IMR-90 (cell line): Measurements from ENCODE around the gene ACTC1. TPM values are rescaled to one million over a fixed set of nuclear protein-coding genes. Genes with fewer than 3 reads are reported as not detected.

Source experiments
- ATAC-seq: fragments of 200-7000 bp; cut with Tn5 transposase; 2 replicates; pipeline ENCODE4 v1.9.1; 2020; ENCODE audit warnings: low read depth, mild to moderate bottlenecking, moderate library complexity
- BruUV-seq: library from RNA; stranded (reverse); fragments of 400-500 nt; replicated peaks from 2 replicates; lab custom pipeline; 2021; lab: Mats Ljungman, UMichigan
- CTCF ChIA-PET: fragments of 300-600 bp; formaldehyde crosslinking; extraction: SDS; loops from one replicate; lab custom pipeline; 2021; ENCODE audit warnings: antibody characterized with exemption; lab: Yijun Ruan, JAX
- POLR2A ChIA-PET: fragments of 300-600 bp; sonication (Branson Sonifier 250); formaldehyde crosslinking; loops from one replicate; lab custom pipeline; 2022; ENCODE audit warnings: antibody characterized with exemption; ENCODE audit not compliant: unreplicated experiment; lab: Charles Lee
- DNase-seq: peaks from one replicate; pipeline ENCODE4 v3.0.0; 2013
- H2AFZ ChIP-seq: replicated peaks from 2 replicates; pipeline ENCODE3; 2013; ENCODE audit warnings: low read length, mild to moderate bottlenecking; ENCODE audit not compliant: poor library complexity
- H2AK5ac ChIP-seq: 2 replicates; pipeline ENCODE4 v1.6.1; 2013; ENCODE audit warnings: low read depth, low read length, inconsistent platforms
- H2AK9ac ChIP-seq: replicated peaks from 2 replicates; pipeline ENCODE3; 2013; ENCODE audit warnings: mild to moderate bottlenecking, low read depth, low read length, moderate library complexity; ENCODE audit not compliant: poor library complexity
- H2BK120ac ChIP-seq: 2 replicates; pipeline ENCODE4 v1.6.1; 2013; ENCODE audit warnings: low read depth, low read length, inconsistent platforms
- H2BK15ac ChIP-seq: 3 replicates; pipeline ENCODE4 v1.6.1; 2013; ENCODE audit warnings: low read depth, low read length, inconsistent platforms
- H2BK20ac ChIP-seq: 2 replicates; pipeline ENCODE4 v1.6.1; 2013; ENCODE audit warnings: low read depth, mild to moderate bottlenecking, inconsistent platforms, low read length, moderate library complexity
- H2BK5ac ChIP-seq: 2 replicates; pipeline ENCODE4 v1.6.1; 2013; ENCODE audit warnings: mild to moderate bottlenecking, low read depth, low read length, inconsistent platforms; ENCODE audit not compliant: poor library complexity, severe bottlenecking
- H3K14ac ChIP-seq: replicated peaks from 2 replicates; pipeline ENCODE4 v1.6.1; 2013; ENCODE audit warnings: low read depth, low read length, inconsistent platforms
- H3K18ac ChIP-seq: 2 replicates; pipeline ENCODE4 v1.6.1; 2013; ENCODE audit warnings: low read depth, low read length, control low read depth
- H3K23ac ChIP-seq: 2 replicates; pipeline ENCODE4 v1.6.1; 2013; ENCODE audit warnings: low read depth, low read length, inconsistent platforms
- H3K27ac ChIP-seq: 2 replicates; pipeline ENCODE4 v1.5.1; 2013; ENCODE audit warnings: mild to moderate bottlenecking, control low read depth, low read length; ENCODE audit not compliant: insufficient read depth
- H3K27me3 ChIP-seq: 2 replicates; pipeline ENCODE4 v1.6.1; 2013; ENCODE audit warnings: low read length; ENCODE audit not compliant: control insufficient read depth, insufficient read depth
- H3K36me3 ChIP-seq: 2 replicates; pipeline ENCODE4 v1.6.1; 2013; ENCODE audit warnings: low read length, mixed read lengths; ENCODE audit not compliant: control insufficient read depth, insufficient read depth
- H3K4ac ChIP-seq: 2 replicates; pipeline ENCODE4 v1.6.1; 2013; ENCODE audit warnings: low read depth, low read length, inconsistent platforms
- H3K4me1 ChIP-seq: 2 replicates; pipeline ENCODE4 v1.6.1; 2013; ENCODE audit warnings: low read length, mixed read lengths; ENCODE audit not compliant: control insufficient read depth, insufficient read depth
- H3K4me2 ChIP-seq: 2 replicates; pipeline ENCODE4 v1.6.1; 2013; ENCODE audit warnings: low read depth, mild to moderate bottlenecking, control low read depth, low read length, moderate library complexity
- H3K4me3 ChIP-seq: 2 replicates; pipeline ENCODE4 v1.5.1; 2013; ENCODE audit warnings: low read depth, mild to moderate bottlenecking, control low read depth, low read length, moderate library complexity; ENCODE audit not compliant: insufficient read depth
- H3K56ac ChIP-seq: 2 replicates; pipeline ENCODE4 v1.6.1; 2013; ENCODE audit warnings: low read length, inconsistent platforms; ENCODE audit not compliant: insufficient read depth; ENCODE audit errors: extremely low read depth
- H3K79me1 ChIP-seq, 2 experiments: 2 replicates each; pipeline ENCODE4 v1.6.1; 2013; ENCODE audit warnings: low read length in 2 of 2, inconsistent platforms in 1 of 2, low read depth in 1 of 2
- H3K9ac ChIP-seq: 2 replicates; pipeline ENCODE4 v1.6.1; 2013; ENCODE audit warnings: low read depth, low read length, control low read depth
- H3K9me1 ChIP-seq: 2 replicates; pipeline ENCODE4 v1.6.1; 2013; ENCODE audit warnings: low read length, inconsistent platforms; ENCODE audit not compliant: insufficient read depth
- H3K9me3 ChIP-seq: 2 replicates; pipeline ENCODE4 v1.6.1; 2013; ENCODE audit warnings: low read length; ENCODE audit not compliant: control insufficient read depth, insufficient read depth
- H4K20me1 ChIP-seq: 2 replicates; pipeline ENCODE4 v1.6.1; 2013; ENCODE audit warnings: low read length, inconsistent platforms; ENCODE audit not compliant: insufficient read depth
- H4K5ac ChIP-seq: 2 replicates; pipeline ENCODE4 v1.6.1; 2013; ENCODE audit warnings: mild to moderate bottlenecking, low read depth, low read length, control low read depth
- H4K8ac ChIP-seq, 2 experiments: 2 replicates each; pipeline ENCODE4 v1.6.1; 2013; ENCODE audit warnings: low read depth in 2 of 2, low read length in 2 of 2, control low read depth in 1 of 2, inconsistent platforms in 1 of 2
- H4K91ac ChIP-seq: 2 replicates; pipeline ENCODE4 v1.6.1; 2013; ENCODE audit warnings: low read depth, low read length, inconsistent platforms; ENCODE audit not compliant: insufficient read depth
- CEBPB ChIP-seq: IDR thresholded peaks from 2 replicates; pipeline ENCODE4 v1.6.1; 2012; ENCODE audit warnings: low read depth, low read length, improper control_type of control experiment
- CTCF ChIP-seq: conservative IDR thresholded peaks from 2 replicates; pipeline ENCODE4 v1.5.1; 2012; ENCODE audit warnings: mild to moderate bottlenecking, low read depth, low read length, improper control_type of control experiment
- MAZ ChIP-seq: IDR thresholded peaks from 2 replicates; pipeline ENCODE4 v1.6.1; 2012; ENCODE audit warnings: low read depth, mild to moderate bottlenecking, low read length, improper control_type of control experiment, moderate library complexity, borderline replicate concordance
- MXI1 ChIP-seq: IDR thresholded peaks from 2 replicates; pipeline ENCODE4 v1.6.1; 2012; ENCODE audit warnings: low read depth, mild to moderate bottlenecking, low read length, moderate library complexity, borderline replicate concordance
- POLR2A ChIP-seq: IDR thresholded peaks from 2 replicates; pipeline ENCODE4 v1.6.1; 2012; ENCODE audit warnings: mild to moderate bottlenecking, low read depth, low read length
- RCOR1 ChIP-seq: IDR thresholded peaks from 2 replicates; pipeline ENCODE4 v1.6.1; 2012; ENCODE audit warnings: mild to moderate bottlenecking, low read length, improper control_type of control experiment; ENCODE audit not compliant: insufficient replicate concordance
- SMC3 ChIP-seq: fragments of 150-350 bp; IDR thresholded peaks from 2 replicates; pipeline ENCODE4 v1.6.1; 2016; ENCODE audit warnings: low read depth, mild to moderate bottlenecking, antibody characterized with exemption, low read length, moderate library complexity
- USF2 ChIP-seq: fragments of 150-350 bp; IDR thresholded peaks from 2 replicates; pipeline ENCODE4 v1.6.1; 2017; ENCODE audit warnings: mild to moderate bottlenecking, antibody characterized with exemption, low read length, low read depth
- WGBS, 2 experiments: methylation state at CpG; one replicate each; pipeline versions ENCODE4 v1.1.5 to v1.1.7; 2013; ENCODE audit warnings: missing lambda C conversion rate in 2 of 2; ENCODE audit not compliant: insufficient read length in 1 of 2; ENCODE audit errors: extremely low coverage in 2 of 2; 5-methylcytosine and 5-hydroxymethylcytosine counted together
- dilution Hi-C: fragments of 300-500 bp; cut with HindIII; formaldehyde crosslinking; loops from one replicate; pipeline ENCODE4 v1.14.3; 2018; ENCODE audit warnings: low sequenced_read_pairs; ENCODE audit not compliant: unreplicated experiment
- in situ Hi-C: fragments of 300-500 bp; cut with MboI; formaldehyde crosslinking; loops from 3 replicates; pipeline ENCODE4 v1.14.3; 2019; ENCODE audit warnings: low sequenced_read_pairs, inconsistent platforms, mixed read lengths
- intact Hi-C: fragments of 100-400 bp; cut with micrococcal nuclease; formaldehyde crosslinking; loops from 2 replicates; pipeline ENCODE4 v1.10.0; 2022
- polyA plus RNA-seq, 3 experiments: library from polyadenylated mRNA; depleted of rRNA; stranded (reverse); fragments of >200 nt; gene quantifications; 2 replicates each; pipeline ENCODE4 v1.2.3, GENCODE V29; 2012; ENCODE audit warnings: low replicate concordance in 1 of 3
- total RNA-seq: library from RNA; depleted of rRNA; stranded (reverse); fragments of >200 nt; gene quantifications from 2 replicates; pipeline ENCODE4 v1.2.3, GENCODE V29; 2012

ACTC1 gene
- total and polyA plus RNA-seq, 2 of the 4 experiments (the other 2 are of a cell fraction): 1.1 to 2.8 TPM

- POLR2A ChIA-PET: no interaction called here
- Histone ChIP-seq H2AK9ac (peak overlapping the region; percentile 89), H3K4me2 (peak overlapping the region; percentile 73; the same call in 1 of the 2 replicates), H2AK5ac (peak overlapping the region; percentile 37; the same call in 1 of the 2 replicates), H3K4me3 (no peak overlapping the region), H2BK20ac (no peak overlapping the region), H3K4ac (peak overlapping the region; percentile 66), H3K36me3 (no peaks in the 10 kb centered on the region), H3K27ac (no peak overlapping the region), H2BK5ac (no peak overlapping the region), H2AFZ (peak overlapping the region; percentile 78), H4K20me1 (no peaks in the 10 kb centered on the region), H3K56ac (no peak overlapping the region), H4K5ac (no peak overlapping the region), H4K8ac (0 out of 4 replicates have a peak overlapping the region, but pooled peaks of 1 of the 2 experiments have one; percentile 15), H3K79me1 (no peaks in the 10 kb centered on the region), H2BK15ac (no peak overlapping the region), H3K9me1 (no peaks in the 10 kb centered on the region), H3K27me3 (peaks cover 1% of the 10 kb centered on the region; the same call in 1 of the 2 replicates), H3K23ac (no peak overlapping the region), H2BK120ac (peak overlapping the region; percentile 59; the same call in 1 of the 2 replicates), H3K9ac (0 out of 2 replicates have a peak overlapping the region, but pooled peaks have one; percentile 27), H3K9me3 (no peaks in the 10 kb centered on the region), H3K4me1 (peaks cover 8% of the 10 kb centered on the region), H4K91ac (peak overlapping the region; percentile 47; the same call in 1 of the 2 replicates), H3K18ac (no peak overlapping the region), H3K14ac (no peak overlapping the region)
- dilution Hi-C loops: no loop called here
- DNase-seq: no peak
- in situ Hi-C loops: no loop called here
- BruUV-seq: no TSS peak
- WGBS, 2 experiments: 60% methylated on average over 20 of the region's 33 CpGs; no CpG with 5 or more reads in 1 of the 2 experiments
- CTCF ChIA-PET: interaction anchor here (0.6 to 1.1 kb wide), 2 partner anchors 122 to 181 kb away, joined by 4 to 7 read pairs; no protein-coding TSS in a partner anchor
- ATAC-seq: no peak
- TF ChIP-seq RCOR1 (no peak), USF2 (no peak), MXI1 (no peak), CTCF (no peak), CEBPB (no peak), MAZ (no peak), POLR2A (no peak), SMC3 (no peak)
- intact Hi-C loops: loop anchor here (5.0 kb wide), 1 partner anchor 82 kb away; no protein-coding TSS in a partner anchor
Measured at GRCh38 chr15:34794590-34795206, 651 bp downstream of the ACTC1 start.
